NCI-H2107 (cell line): Measurements from ENCODE around the gene HIGD2A.

ENCODE experiments used
- DNase-seq: peaks from one replicate; lab custom pipeline; 2025; lab: John Stamatoyannopoulos, UW

HIGD2A gene

DNA sequence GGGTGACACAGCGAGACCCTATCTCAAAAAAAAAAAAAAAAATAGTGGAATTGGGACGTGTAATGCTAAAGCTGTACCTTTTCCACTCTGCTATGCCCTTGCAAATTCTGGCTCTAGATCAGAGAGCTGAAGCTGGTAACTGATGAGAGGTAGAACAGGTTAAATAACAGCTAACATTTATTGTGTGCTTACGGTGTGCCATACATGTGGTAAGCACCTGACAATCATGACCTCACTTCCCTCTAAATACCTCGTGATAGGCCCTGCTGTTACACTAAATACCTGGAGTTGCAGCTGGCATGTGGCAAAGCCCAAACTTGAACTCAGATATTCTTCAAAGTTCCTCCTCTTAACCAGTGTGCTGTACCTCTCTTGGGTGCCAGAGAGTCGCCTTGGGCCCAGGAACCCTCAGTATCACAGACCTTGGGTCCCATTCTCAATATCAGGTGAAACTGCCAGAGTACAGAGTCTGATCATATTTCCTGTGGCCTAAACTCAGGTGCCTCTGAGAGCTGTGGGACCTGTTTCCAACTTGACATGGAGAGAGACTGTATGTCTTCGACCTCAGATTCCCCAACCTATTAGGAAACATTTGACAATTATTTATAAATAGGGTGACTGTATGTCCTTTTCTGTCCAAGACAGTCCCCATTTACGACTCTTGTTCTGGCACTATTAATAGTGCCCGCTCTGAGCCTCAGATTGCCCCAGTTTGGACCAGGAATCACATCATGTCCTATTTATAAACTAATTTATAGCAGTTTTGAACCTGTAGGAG, 18.4 kb upstream of the HIGD2A start:
- no peak for DNase-seq

DNA sequence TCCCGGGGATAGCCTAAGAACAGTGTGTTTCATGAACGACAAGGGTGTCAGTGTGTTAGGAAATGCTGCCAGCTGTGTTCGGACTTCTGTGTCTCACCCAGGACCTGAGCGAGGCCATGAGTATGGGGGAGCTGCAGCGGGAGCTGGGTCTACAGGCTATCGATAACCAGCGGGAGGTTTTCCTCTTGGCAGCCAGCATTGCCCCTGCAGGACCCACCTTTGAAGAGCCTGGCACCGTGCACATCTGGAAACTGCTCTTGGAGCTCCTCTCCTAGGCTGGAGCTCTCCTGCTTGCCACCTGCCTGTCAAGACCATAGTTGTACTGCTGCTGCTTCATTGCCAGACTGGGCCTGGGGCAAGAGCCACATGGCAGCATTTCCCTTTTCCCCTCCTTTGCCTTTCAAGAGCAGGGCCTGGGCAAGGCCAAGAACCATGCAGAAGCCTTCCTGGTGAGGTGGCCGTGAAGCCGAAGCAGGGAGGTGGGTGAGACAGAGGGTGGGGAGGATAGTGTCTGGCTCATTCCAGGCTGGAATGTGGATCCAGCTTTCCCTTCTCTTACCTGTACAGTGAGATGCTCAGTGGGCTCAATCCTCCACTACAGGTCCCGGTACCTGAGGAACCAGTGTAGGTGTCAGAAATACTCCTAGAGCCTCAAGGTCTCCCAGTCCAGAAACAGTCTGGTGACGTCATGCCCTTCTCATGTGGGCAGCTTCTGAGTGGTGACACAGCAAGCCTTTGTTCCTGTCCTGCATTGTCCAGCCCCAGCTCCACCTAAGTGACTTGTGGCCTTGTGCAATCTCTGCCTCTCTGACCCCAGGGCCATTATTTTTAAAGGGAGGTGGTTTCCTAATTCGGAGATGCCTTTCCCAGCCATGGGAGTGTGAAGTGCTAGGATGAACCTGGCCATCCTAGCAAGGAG, 16.7 kb upstream of the HIGD2A start:
- DNase-seq, result no peak

DNA sequence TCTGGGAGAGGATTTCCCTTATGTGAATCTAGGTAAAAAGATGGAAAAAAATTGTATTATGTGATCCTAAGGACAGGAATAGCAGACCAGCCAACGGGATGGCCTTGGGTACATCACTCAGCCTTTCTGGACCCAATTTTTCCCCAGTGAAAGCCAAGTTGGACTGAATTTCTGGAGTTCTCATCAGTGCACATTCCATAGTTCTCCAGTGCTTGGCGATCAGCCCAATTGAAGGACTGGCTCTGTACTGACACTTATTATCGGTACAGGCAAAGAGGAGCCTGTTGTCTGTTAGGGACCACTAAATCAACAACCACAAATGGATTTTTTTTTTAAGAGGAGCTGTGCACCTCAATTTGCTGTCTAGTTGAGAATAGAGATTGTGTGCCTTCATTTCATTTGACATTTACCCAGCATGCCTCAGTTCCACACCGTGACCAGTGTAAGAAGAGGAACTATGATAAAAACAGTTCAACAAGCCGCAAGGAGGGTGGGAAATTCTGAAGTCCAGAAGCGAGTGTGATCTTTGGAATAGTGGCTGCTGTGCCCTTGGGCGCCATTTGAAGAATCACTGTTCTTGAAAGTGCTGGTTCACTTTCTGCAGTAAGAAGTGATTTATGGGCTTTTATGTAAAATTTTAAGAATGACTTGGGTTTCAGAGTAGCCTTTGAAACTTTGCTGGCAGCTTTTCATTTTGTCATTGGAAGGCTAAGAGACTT, 15.3 kb upstream of the HIGD2A start:
- DNase-seq, result no peak

DNA sequence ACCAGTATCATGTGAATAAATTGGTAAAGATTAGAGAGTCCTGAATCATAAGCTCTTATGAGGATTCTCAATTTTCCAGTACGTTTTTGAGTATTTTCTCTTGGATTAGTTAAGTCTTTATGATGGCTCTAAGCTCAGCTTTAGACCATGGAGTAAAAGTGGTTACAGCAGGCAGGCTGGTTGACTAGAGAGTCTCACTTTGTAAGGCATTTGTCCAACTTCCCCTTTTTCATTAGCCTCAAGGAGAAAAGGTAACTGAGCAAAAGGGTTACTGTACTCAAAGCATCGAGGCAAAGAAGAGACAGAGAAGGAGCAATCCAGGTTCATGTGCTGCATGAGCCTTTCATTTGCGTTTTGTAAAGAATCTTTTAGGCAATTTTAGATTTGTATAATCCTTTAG, 8.7 kb upstream of the HIGD2A start:
- no peak for DNase-seq

DNA sequence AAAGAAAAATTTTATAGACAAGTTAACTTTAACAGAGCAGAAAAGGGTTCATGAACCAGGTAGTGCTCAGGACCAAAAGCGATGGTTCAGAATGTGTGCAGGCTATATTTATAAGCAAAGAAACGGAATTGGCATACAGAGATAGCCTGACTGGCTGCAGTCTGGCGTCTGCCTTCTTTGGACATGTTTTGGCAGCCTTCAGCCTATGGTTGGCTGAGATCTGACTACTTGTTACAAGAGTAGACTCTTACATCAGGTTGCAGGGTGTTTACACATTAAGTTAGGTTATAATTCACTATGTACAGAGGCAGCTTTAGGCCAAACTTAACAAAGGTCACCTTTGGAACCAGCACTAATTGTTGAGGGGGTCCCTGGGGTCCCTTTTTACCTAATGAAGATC, 7.1 kb upstream of the HIGD2A start:
- DNase-seq, result no peak

DNA sequence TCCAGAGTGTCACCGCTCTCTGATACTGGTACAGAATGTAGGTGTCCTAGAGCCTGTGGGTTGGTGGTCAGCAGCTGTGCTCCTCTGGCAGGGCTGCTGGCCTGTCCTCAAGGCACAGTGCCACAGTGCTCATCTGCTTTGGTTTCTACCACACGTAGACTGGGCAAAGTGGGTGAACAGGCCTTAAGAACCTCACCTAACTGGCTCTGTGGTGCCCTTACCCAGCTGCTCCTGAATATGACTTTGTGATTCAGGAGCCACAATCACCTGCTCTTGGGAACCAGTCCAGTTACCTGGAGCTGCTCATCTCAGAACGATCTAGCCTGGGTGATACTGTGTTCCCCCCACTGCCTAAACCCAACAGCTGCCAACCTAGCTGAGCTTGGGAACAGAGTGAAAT, 6.6 kb upstream of the HIGD2A start:
- DNase-seq, result no peak

DNA sequence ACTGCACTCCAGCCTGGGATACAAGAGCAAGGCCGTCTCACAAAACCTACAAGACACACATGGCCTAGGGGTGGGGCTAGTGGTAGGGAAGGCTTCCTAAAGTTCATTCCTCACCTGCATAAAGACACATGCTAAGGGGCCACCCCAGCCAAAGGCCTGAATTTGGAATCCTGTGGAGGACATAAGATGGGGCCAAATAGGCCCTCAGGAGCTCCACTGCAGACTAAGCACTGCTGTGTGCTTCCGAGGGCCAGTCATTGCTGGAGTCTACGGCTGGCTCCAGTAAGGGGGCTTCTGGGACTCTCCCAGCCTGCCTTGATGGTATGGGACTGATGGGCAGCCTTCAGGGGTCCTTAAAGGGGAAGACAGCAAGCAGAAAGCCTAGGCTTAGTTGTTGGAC, 5.8 kb upstream of the HIGD2A start:
- DNase-seq, result no peak

DNA sequence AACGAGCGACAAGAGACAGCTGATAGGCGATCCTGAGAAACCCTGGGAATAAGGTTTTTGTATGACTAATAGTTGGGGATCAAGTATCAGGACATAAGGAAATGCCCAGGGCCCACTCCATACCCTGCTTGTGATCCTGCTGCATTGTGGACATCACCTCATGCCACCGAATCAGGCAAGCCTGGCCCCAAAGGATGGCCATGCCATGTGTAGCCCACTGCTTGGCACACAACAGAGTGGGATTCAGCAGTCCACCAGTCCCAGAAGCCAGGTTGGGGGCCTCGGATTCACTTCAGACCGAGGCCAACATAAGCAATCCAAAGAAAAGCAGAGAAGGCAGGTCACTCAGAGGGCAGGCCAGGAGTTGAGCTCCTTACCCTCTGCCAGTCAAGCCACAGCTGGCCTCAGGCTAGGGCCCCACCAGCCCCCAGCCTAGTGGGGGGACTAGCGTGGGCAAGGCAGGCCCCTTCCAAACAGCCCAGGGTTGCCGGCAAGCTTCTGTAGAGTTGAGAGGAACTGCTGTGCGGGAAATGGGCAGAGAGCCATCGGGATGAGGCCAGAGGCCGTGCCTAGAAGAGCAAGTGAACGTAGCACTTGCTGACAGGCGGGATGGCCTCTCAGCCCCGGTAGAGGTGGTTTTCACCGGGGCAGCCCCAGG, 5.2 kb upstream of the HIGD2A start:
- DNase-seq, result no peak

DNA sequence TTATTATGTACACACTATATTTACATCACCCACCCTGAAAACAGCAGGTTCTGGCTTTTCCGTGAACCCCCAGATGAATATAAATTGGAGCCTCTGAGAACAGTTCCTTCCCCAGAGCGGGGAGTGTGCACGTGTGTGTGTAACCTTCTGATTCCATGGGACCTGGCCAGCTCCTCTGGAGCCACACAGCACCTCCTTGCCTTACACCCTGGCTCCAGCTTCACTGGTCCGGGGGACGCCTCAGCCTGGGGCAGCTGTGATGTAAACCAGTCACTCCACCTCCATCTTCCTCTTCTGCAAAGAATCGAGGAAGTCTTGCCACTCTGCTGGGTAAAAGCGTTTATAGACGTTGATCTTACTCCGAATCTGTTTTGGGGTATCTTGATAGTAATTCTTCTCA, 4.6 kb upstream of the HIGD2A start:
- DNase-seq, result no peak

DNA sequence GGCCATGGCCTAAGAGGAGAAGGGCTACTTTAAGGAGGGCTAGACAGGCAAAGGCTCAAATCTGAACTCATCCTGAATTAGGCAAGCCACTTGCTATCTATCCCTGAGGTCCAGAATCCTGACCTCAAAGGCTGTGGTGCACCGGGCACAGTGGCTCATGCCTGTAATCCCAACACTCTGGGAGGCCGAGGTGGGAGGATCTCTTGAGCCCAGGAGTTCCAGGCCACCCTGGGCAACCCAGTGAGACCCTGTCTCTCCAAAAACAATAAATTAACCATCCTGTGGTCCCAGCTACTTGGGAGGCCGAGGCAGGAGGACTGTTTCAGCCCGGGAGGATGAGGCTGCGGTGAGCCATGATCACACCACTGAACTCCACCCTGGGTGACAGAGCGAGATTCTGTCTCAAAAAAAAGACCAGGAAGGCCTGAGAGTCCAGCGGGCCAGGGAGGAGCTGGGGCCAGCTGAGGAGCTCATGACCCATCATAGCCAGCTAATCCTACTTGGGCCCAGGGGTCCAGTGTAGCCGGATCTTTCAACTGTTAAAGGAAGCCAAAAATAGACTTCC, 4.1 kb upstream of the HIGD2A start:
- DNase-seq, result no peak

DNA sequence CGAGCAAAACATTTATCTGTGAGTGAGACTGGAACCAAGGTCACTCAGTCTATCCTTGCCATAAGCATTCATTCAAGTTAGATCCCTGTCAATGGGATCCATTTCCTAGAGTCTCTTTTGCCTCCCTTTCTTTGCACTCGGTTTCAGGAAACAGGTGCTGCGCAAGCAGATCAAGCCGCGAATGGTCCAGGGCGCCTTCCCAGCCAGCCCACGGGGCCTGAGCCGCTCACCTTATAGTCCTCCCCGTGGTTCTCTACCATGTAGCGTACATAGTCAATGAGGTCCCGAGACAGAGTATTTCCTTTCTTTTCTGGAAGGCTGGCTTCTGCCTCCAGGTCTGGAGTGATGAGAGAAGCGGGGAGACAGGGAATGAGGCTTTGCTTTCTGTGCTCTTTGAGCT, 3.6 kb upstream of the HIGD2A start:
- no peak for DNase-seq

DNA sequence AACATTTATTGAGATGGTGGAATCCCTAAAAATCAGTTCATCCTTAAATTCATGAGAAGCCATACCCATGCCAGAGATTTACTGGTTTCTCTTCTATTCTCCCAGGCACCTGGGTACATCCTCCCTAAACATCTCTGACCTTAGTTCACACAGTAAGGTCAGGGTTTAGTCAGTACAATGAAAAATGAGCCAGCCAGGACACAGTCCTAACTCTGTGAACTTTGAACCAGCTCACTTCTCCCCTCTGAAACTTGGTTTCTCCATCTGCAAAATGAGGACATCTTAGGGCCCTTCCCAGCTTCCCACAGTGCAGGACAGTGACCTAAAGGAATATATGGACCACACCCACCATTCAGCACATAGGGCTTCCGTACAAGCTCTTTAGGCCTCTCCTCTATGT, 2.1 kb upstream of the HIGD2A start:
- no peak for DNase-seq

DNA sequence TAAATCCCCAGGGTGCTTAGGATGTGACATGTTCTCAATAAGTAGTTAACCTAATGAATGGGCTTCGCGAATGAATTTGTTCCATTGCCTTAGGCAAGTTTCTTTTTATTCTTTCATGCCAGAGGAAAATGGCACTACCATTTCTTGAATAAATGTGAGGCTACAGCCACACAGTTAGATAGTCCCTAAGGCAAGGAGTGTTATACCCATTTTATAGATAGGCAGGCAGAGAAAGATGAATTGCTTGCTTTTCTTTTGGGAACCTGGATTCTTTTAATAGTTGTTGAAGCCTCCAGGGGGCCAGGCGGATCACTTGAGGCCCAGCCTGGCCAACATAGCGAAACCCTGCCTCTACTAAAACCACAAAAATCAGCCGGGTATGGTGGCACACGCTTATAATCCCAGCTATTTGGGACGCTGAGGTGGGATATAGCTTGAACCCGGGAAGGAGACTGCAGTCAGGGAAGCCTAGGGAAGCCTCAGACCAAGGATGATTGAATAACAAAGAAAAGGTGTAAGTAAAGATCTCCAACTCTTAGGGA, 1.1 kb upstream of the HIGD2A start:
- DNase-seq, result no peak

DNA sequence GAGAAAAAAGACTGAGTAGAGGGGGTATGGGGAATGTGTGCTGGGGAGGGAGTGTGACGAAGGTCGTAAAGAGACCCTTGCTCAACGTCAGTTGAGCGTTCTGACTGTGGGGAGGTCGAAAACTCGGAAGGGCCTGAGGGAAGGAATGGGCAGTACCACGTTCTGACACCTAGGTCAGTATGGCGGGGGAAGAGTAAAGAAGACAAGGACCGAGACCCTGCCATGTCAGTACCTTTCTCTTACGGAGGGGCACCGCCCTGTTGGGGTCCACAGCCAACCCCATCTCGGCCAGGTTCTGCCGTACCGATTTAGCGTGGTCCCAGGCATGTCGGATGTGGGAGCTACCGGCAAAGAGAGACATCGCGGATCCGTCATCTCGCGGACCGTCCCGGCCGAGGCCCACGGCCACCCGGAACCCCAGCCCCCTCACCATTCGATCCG, 528 bp upstream of the HIGD2A start:
- no peak for DNase-seq

DNA sequence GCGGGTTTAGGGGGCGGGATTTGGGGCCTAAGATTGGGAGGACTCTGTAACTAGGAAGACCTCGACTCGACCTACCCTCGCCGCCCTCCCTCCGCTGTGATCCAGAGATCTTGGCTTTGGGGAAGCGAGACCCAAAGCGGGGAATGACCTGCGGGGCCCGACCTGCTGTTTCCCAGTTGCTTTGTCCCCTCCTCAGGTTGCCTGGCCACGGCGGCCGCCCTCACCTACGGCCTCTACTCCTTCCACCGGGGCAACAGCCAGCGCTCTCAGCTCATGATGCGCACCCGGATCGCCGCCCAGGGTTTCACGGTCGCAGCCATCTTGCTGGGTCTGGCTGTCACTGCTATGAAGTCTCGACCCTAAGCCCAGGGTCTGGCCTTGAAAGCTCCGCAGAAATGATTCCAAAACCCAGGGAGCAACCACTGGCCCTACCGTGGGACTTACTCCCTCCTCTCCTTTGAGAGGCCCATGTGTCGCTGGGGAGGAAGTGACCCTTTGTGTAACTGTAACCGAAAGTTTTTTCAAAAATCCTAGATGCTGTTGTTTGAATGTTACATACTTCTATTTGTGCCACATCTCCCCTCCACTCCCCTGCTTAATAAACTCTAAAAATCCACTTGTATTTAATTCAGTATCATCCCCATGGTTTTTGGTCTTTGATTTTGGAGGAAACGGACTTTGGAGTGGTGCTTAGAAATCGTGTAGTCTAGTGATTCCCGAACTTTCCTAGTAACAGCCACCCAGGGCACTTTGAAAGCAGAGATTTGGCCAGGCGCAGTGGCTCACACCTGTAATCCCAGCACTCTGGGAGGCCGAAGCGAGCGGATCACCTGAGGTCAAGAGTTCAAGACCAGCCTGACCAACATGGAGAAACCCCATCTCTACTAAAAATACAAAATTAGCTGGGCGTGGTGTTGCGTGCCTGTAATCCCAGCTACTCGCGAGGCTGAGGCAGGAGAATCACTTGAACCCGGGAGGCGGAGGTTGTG, 878 bp downstream of the HIGD2A start:
- no peak for DNase-seq

DNA sequence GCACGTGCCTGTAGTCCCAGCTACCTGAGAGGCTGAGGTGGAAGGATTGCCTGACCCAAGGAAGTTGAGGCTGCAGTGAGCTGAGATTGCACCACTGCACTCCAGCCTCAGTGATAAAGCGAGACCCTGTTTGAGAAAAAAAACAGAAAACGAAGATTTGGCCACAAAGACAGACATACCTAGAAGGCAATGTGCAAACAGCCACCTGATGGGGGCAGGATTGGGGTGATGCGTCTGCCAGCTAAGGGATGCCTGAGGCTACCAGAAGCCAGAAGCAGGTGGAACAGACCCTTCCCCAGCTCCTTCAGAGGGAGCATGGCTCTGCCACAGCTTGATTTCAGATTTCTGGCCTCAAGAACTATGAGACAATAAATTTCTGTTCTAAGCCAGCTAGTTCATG, 2.9 kb downstream of the HIGD2A start:
- DNase-seq, result no peak

DNA sequence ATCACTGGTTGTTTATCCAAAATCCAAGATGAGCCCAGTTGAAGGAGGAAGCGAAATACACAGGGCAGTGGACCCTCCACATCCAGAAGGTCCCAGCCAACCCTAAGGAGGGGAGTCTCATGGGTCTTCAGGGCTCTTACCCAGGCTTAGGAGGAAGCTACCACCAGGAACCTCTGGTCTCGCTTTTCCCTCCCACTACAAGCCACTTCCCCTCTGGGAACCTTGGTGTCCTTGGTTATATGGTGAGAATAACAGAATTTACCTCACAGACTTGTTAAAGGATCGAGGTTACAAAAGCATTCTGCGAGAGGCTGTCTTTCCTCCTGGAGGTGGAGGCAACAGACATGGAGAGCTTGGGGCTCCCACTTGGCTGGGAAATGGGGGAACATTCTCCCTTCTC, 3.4 kb downstream of the HIGD2A start:
- no peak for DNase-seq

DNA sequence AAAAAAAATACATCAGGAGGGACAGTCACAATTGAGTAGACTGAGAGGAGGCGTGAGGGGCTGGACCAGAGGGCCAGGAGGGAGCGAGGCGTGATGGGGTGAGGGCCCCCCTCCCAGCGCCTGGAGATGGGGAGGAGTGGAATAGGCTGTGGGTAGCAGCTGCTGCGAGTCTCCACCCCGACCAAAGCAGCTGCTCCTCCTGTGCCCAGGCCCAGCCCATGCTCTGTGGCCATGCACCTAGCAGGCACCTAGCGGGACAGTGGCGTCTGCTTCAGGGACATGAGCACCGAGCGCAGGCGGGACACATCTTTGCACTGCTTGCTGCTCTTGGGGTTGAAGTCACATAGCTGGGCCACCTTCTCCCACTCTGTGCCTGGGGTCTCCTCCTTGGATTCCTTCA, 4.0 kb downstream of the HIGD2A start:
- no peak for DNase-seq

DNA sequence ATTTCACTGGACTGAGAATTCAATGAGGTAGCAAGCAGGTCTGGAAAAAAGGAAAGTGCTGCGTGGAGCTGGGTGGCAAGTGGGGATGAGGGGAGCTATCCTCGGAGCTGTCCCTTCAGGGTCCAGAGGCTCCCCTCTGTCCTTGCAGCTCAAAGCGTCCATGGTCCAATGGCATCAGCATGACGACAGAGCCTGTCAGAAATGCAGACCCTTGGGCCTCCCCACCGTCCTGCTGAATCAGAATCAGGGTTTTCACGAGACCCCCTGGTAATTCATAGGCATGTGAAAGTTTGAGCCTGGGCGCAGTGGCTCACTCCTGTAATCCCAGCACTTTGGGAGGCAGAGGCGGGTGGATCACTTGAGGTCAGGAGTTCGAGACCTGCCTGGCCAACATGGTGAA, 5.5 kb downstream of the HIGD2A start:
- no peak for DNase-seq
